Cardiac fibroblast (primary cell): ENCODE measurements around the gene ARHGEF19.
"Not testable (repeated sequence)": the region's sequence is repeated elsewhere in the genome, so short reads cannot be mapped to it uniquely, and the experiment has no call there.

Experiments used
- DNase-seq, 2 donors: peaks; one replicate each; pipeline versions ENCODE4 v3.0.0 to v3.0.0-alpha.2; 2010; ENCODE audit warnings: low read depth in 2 of 2
- H3K4me3 ChIP-seq, 2 donors: replicated peaks in 1 of 2; 1 replicate in 1 of 2; 2 replicates in 1 of 2; pipeline ENCODE4 v1.5.1; 2011; ENCODE audit warnings: low read depth in 2 of 2, low read length in 2 of 2, mild to moderate bottlenecking in 2 of 2, moderate library complexity in 1 of 2
- TF ChIP-seq, protein P1 (sequence below): IDR thresholded peaks from one replicate; pipeline ENCODE4 v1.5.1; 2011; ENCODE audit warnings: low read depth, mild to moderate bottlenecking, low read length, inconsistent platforms

The ARHGEF19 gene

DNA sequence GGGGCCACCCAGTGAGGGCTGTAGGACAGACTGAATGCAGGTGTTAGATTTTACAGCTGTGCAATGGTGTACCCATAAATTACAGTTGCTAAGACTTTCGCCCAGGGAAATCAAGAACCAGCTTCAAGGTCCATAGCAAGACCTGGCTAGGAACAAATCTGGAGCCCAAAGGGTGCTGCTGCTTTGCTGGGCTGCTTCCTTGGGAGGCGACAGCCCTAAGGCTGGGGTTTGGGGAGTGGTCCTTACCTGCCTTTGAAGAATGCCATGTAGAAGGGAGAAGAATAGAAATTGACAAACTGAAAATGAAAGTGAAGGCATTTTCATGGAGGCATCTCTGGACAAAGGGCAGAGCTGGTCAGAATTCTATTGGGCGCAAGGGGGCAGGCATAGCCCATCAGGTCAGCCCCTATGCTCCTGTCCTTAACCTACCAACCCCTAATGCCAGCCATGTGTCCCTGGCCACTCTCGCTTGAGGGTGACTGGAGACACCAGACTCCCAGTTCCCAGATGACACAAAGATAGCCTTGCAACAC is 7.6 kb upstream of the ARHGEF19 start:
- no peak for DNase-seq
- TF ChIP-seq, protein P1, sequence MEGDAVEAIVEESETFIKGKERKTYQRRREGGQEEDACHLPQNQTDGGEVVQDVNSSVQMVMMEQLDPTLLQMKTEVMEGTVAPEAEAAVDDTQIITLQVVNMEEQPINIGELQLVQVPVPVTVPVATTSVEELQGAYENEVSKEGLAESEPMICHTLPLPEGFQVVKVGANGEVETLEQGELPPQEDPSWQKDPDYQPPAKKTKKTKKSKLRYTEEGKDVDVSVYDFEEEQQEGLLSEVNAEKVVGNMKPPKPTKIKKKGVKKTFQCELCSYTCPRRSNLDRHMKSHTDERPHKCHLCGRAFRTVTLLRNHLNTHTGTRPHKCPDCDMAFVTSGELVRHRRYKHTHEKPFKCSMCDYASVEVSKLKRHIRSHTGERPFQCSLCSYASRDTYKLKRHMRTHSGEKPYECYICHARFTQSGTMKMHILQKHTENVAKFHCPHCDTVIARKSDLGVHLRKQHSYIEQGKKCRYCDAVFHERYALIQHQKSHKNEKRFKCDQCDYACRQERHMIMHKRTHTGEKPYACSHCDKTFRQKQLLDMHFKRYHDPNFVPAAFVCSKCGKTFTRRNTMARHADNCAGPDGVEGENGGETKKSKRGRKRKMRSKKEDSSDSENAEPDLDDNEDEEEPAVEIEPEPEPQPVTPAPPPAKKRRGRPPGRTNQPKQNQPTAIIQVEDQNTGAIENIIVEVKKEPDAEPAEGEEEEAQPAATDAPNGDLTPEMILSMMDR = no peak
- H3K4me3 ChIP-seq = no peak overlapping the region

DNA sequence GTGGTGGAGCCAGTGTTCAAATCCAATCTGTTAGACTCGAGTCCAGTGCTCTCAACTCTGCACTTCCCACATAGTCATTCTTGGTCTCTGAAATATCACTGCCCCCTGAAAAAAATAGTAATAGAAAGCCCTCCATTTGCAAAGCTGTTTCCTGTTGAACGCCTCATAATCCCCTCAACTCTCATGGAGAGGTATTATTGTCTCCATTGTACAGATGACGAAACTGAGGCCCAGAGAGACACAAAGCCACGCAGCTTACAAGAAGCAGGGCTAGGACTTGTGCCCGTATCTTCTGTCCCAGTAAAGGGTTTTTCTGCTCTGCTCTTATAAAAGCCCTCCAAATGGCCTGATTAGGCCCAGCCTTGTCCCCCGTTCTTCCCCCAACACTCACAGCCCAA is 6.2 kb upstream of the ARHGEF19 start:
- H3K4me3 ChIP-seq = no peak overlapping the region
- TF ChIP-seq, protein P1 = no peak
- DNase-seq = no peak

DNA sequence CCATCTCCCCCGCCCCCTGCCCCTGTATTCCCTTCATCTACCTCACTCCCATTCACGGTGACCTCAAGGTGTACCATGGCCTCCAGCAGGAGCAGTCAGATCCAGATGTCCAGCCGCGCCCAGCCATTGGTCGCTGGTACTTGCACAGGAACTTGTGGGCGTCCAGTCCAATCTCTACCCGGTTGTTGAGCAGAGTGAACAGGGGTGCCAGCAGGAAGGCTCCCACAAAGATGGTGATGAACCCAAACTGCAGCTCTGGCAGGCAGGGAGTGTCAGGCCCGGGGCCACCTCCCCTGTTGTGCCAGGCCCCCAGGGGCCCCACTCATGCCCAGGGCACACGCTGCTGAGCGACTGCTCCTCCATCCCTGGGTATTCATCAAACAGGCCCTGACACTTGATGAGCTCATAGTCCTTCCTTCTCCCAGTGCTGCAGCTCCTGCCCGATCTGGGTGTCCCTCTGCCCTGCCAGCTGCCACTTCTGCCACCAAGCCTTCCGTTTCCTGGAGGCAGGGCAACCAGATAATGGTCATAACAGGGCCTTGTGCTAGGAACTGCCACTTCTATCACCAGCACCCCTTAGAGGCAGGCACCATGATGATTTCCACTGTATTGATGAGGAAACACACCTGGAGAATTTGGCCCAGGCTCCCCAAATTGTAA is 5.7 kb upstream of the ARHGEF19 start:
- no peak for DNase-seq
- peak overlapping the region in 1 of 2 donors; percentile 26 for H3K4me3 ChIP-seq
- TF ChIP-seq, protein P1 = no peak

DNA sequence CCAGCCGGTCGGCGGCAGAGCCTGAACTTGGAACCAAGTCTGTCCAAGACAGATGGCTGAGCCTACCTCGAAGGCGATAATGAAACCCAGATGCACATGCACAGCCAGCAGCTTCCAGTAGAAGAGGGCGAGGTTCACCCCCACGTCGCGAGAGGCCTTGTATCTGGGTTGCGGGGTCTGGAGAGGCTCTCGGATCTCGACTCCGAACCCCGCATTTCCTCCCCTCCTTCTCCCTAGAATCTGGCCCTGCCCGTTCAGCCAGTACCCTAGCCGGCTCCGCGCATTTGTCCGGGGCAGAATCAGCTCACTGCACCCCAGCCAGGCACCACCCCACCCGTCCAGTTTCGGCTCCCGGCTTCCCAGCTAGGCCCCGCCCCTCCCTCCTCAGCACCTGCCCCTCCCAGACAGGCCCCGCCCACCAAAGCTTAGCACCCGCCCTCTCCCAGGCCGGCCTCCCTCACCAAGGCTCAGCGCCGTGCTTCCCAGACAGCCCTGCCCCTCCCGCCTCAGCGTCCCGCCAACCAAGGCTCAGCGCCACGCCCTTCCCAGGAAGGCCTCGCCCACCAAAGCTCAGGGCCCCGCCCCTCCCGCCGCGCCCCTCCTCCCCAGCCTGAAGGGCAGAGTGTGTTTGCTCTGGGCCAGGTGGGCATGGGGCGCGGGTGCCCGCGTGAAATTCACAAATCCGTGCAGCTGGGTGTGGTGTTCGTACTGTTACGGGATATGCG is 4.8 kb upstream of the ARHGEF19 start:
- peak; percentile 98 to 99 for DNase-seq
- TF ChIP-seq, protein P1 = no peak

DNA sequence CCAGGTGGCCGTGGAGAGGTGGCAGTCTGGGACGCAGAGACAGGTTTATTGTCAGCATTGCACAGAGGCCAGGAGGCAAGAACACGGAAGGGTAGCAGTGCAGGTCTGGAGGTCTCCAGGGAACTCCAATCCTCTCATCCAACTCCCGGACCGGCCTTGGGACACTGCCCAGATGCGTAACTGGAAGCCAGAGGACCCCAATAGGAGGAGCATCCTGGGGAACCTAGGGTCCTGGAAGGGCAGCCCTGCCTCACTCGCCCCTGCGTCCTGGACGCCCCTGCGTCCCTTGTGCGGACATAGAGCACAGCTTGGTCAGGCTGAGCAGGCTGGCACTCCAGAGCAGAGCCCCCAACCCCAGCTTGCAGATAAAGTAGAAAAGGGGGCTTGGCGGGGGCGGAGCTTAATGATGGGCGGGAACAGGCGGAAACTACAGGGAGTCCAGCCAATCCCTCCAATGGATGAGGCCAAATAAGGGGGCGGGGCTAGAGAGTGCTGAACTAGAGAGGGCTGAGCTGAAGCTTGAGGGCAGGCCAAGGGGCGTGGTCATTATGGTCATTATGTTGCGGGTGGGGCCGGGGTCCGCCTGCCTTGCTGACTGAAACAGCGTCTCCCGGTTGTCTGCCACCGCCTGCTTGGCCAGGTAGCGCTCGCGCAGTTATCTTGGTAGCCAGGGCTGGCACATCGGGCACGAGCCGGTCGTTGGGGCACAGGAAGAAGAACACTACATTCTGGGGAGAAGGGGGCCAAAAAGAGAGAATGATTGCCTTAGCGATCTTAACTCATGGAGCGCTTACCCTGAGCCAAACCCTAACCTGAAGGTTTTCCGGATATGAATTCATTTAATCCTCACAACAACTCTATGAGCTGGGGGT is 3.7 kb upstream of the ARHGEF19 start:
- TF ChIP-seq, protein P1 = no peak
- H3K4me3 ChIP-seq = peak overlapping the region; percentile 50 to 58
- DNase-seq = peak; percentile 81 to 88

More for the DNA sequence above, 4.8 kb upstream of the ARHGEF19 start:
- H3K4me3 ChIP-seq = peak overlapping the region; percentile 48 to 58

DNA sequence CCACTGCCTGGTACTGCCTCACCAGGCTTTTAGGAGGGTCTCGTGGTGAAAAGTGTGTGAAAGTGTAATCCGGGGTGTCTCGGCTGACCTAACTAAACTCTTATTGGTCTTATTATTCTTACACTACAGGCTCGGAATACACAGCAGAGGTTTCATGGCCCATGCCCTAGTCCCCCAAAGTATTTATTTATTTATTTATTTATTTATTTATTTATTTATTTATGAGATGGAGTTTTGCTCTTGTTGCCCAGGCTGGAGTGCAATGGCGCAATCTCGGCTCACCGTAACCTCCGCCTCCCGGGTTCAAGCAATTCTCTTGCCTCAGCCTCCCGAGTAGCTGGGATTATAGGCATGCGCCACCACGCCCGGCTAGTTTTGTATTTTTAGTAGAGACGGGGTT is 2.8 kb upstream of the ARHGEF19 start:
- not testable (repeated sequence) for DNase-seq, H3K4me3 ChIP-seq

DNA sequence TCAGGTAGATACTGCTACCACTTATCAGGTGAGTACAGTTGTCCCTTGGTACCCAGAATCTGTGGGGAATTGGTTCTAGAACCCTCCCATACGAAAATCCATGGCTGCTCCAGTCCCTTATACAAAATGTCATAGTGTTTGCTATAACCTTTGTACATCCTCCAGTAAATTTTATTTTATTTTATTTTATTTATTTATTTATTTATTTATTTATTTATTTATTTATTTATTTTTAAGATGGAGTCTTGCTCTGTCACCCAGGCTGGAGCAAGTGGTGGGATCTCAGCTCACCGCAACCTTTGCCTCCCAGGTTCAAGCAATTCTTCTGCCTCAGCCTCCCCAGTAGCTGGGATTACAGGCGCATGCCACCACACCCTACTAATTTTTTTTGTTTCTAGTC is 1.1 kb upstream of the ARHGEF19 start:
- H3K4me3 ChIP-seq, DNase-seq: not testable (repeated sequence)
